Upper lobe of left lung (tissue), 6 donors: ENCODE measurements around the gene TULP3. TPM values are rescaled to one million over a fixed set of nuclear protein-coding genes. Genes with fewer than 3 reads are reported as not detected.

ENCODE experiments used
- ATAC-seq, 2 donors: fragments of 200-7000 bp; cut with Tn5 transposase; one replicate each; pipeline ENCODE4 v1.9.1; 2022; ENCODE audit warnings: mild to moderate bottlenecking in 2 of 2, moderate library complexity in 2 of 2; ENCODE audit not compliant: low FRiP score in 2 of 2
- DNase-seq, 2 donors: peaks; one replicate each; pipeline ENCODE4 v3.0.0-alpha.2; 2019 to 2020
- H3K27ac ChIP-seq, 4 donors: fragments of 200-600 bp; sonication (generic); one replicate each; pipeline ENCODE4 v1.5.1; 2016 to 2019
- H3K27me3 ChIP-seq, 4 donors: fragments of 200-600 bp; sonication (generic); one replicate each; pipeline ENCODE4 v1.5.1; 2017 to 2019
- H3K36me3 ChIP-seq, 4 donors: fragments of 200-600 bp; sonication (generic); one replicate each; pipeline ENCODE4 v1.5.1; 2016 to 2019
- H3K4me1 ChIP-seq, 4 donors: fragments of 200-600 bp; sonication (generic); one replicate each; pipeline ENCODE4 v1.5.1; 2018 to 2019
- H3K4me3 ChIP-seq, 4 donors: fragments of 200-600 bp; sonication (generic); one replicate each; pipeline ENCODE4 v1.5.1; 2017 to 2019; ENCODE audit warnings: mild to moderate bottlenecking in 2 of 4, moderate library complexity in 1 of 4
- H3K9me3 ChIP-seq, 4 donors: fragments of 200-600 bp; sonication (generic); one replicate each; pipeline ENCODE4 v1.5.1; 2018 to 2019
- CTCF ChIP-seq, 6 experiments: fragments of 450-650 bp in 4 of 6; fragments of 200-600 bp in 2 of 6; sonication (generic) in 2 of 6; IDR thresholded peaks; one replicate each; pipeline ENCODE4 v1.5.1; 2016 to 2019; ENCODE audit warnings: antibody characterized with exemption in 6 of 6
- EP300 ChIP-seq, 4 donors: sonication (generic); formaldehyde crosslinking; IDR thresholded peaks; one replicate each; pipeline ENCODE4 v1.5.1; 2017; ENCODE audit warnings: antibody characterized with exemption in 4 of 4, control low read depth in 2 of 4
- POLR2A ChIP-seq, 4 donors: fragments of 450-650 bp; IDR thresholded peaks; one replicate each; pipeline ENCODE4 v1.5.1; 2016 to 2017; ENCODE audit warnings: antibody characterized with exemption in 4 of 4, mild to moderate bottlenecking in 2 of 4
- POLR2AphosphoS5 ChIP-seq, 2 donors: sonication (generic); formaldehyde crosslinking; IDR thresholded peaks; one replicate each; pipeline ENCODE4 v1.5.1; 2017; ENCODE audit warnings: antibody characterized with exemption in 2 of 2
- WGBS, 2 donors: methylation state at CpG; one replicate each; pipeline ENCODE4 v1.1.5; 2017 to 2018; 5-methylcytosine and 5-hydroxymethylcytosine counted together
- total RNA-seq, 6 donors: library from RNA; depleted of rRNA in 4 of 6; stranded (reverse); fragments of >200 nt in 4 of 6; gene quantifications; one replicate each; pipeline versions ENCODE4 v1.1.0 to v1.2.1, GENCODE V29; 2016 to 2021
- donor health status: DM: no; HTN: no; CAD: no; lungs with moderate emphysema.
- donor health status: DM: no; HTN: yes; CAD: no; lungs with severe emphysema.

Gene TULP3
- total RNA-seq, 6 donors from 2014 or later = 10.5 to 24.3 (median 16.6) TPM

- WGBS, 2 donors = 95 to 97% methylated on average over 6 of the region's 6 CpGs
- H3K4me3 ChIP-seq = no peak overlapping the region
- no peak overlapping the region for H3K27ac ChIP-seq
- DNase-seq (no peak), ATAC-seq (no peak)
- no peaks in the 10 kb centered on the region for H3K27me3 ChIP-seq
- no peaks in the 10 kb centered on the region for H3K9me3 ChIP-seq
- peaks cover 24 to 80% (median 50%) of the 10 kb centered on the region in 4 donors for H3K36me3 ChIP-seq
- TF ChIP-seq POLR2A (IDR thresholded peaks at IDR 0.05) (no peak), CTCF (IDR thresholded peaks at IDR 0.05) (no peak), EP300 (IDR thresholded peaks at IDR 0.05) (no peak), POLR2AphosphoS5 (IDR thresholded peaks at IDR 0.05) (no peak)
- no peaks in the 10 kb centered on the region for H3K4me1 ChIP-seq
Measured at GRCh38 chr12:2934371-2934770, 43.7 kb downstream of the TULP3 start.

DNA sequence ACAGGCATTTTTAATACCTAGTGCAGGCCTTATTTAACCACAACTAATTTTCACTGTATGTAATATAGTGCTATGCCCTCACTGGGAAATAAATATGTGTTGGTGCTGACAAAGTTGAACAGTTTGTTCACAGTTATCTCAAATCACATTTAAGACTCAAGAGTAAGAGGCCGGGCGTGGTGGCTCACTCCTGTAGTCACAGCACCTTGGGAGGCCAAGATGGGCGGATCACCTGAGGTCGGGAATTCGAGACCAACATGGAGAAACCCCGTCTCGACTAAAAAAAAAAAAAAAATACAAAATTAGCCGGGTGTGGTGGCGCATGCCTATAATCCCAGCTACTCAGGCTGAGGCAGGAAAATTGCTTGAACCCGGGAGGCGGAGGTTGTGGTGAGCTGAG lies 45.6 kb downstream of the TULP3 start:
- ATAC-seq = no peak
- TF ChIP-seq CTCF (IDR thresholded peaks at IDR 0.05) = no peak
- TF ChIP-seq EP300 (IDR thresholded peaks at IDR 0.05) = no peak
- TF ChIP-seq POLR2A (IDR thresholded peaks at IDR 0.05) = no peak
- no peak for TF ChIP-seq POLR2AphosphoS5 (IDR thresholded peaks at IDR 0.05)
- WGBS, 2 donors = 94 to 95% methylated on average over 11 of the region's 11 CpGs

GRCh38 chr12:2937500-2937899 lies 46.8 kb downstream of the TULP3 start:
- Histone ChIP-seq H3K27ac (no peak overlapping the region), H3K4me3 (no peak overlapping the region), H3K27me3 (no peaks in the 10 kb centered on the region), H3K9me3 (no peaks in the 10 kb centered on the region), H3K4me1 (no peaks in the 10 kb centered on the region), H3K36me3 (peaks cover 11 to 73% (median 42%) of the 10 kb centered on the region in 4 donors)
- ATAC-seq = no peak
- WGBS, 2 donors = 79 to 96% methylated on average over 3 of the region's 3 CpGs
- no peak for DNase-seq
- no peak for TF ChIP-seq EP300 (IDR thresholded peaks at IDR 0.05)
- no peak for TF ChIP-seq POLR2AphosphoS5 (IDR thresholded peaks at IDR 0.05)
- TF ChIP-seq CTCF (IDR thresholded peaks at IDR 0.05) = no peak
- TF ChIP-seq POLR2A (IDR thresholded peaks at IDR 0.05) = no peak

More for the DNA sequence above, 45.6 kb downstream of the TULP3 start:
- no peaks in the 10 kb centered on the region for H3K4me1 ChIP-seq
- H3K27ac ChIP-seq = no peak overlapping the region
- no peak for DNase-seq
- no peaks in the 10 kb centered on the region for H3K27me3 ChIP-seq
- no peaks in the 10 kb centered on the region for H3K9me3 ChIP-seq
- H3K4me3 ChIP-seq = no peak overlapping the region
- peaks cover 12 to 83% (median 49%) of the 10 kb centered on the region in 4 donors for H3K36me3 ChIP-seq

DNA sequence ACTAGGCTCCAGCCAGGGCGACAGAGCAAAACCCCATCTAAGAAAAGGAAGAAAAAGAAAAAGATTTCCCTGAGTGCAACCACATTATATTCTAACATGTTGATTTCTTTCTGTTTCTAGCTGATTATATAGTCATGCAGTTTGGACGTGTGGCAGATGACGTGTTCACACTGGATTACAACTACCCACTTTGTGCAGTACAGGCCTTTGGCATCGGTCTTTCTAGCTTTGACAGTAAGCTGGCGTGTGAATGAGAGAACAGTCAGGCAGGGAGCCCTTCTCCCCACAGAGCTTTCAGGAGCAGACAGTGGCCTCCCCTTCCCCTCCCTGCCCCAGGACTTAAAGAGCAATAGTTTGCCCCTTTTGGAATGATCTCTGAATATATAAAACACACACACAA lies 48.5 kb downstream of the TULP3 start:
- no peak overlapping the region for H3K4me3 ChIP-seq
- no peak overlapping the region for H3K27ac ChIP-seq
- no peaks in the 10 kb centered on the region for H3K4me1 ChIP-seq
- no peaks in the 10 kb centered on the region for H3K9me3 ChIP-seq
- no peak for DNase-seq
- peaks cover 8 to 59% (median 34%) of the 10 kb centered on the region in 4 donors for H3K36me3 ChIP-seq
- no peak for ATAC-seq
- 83 to 91% methylated on average over 5 of the region's 5 CpGs for WGBS, 2 donors
- H3K27me3 ChIP-seq = no peaks in the 10 kb centered on the region
- TF ChIP-seq POLR2AphosphoS5 (IDR thresholded peaks at IDR 0.05) (no peak), CTCF (IDR thresholded peaks at IDR 0.05) (no peak), EP300 (IDR thresholded peaks at IDR 0.05) (no peak), POLR2A (IDR thresholded peaks at IDR 0.05) (no peak)

DNA sequence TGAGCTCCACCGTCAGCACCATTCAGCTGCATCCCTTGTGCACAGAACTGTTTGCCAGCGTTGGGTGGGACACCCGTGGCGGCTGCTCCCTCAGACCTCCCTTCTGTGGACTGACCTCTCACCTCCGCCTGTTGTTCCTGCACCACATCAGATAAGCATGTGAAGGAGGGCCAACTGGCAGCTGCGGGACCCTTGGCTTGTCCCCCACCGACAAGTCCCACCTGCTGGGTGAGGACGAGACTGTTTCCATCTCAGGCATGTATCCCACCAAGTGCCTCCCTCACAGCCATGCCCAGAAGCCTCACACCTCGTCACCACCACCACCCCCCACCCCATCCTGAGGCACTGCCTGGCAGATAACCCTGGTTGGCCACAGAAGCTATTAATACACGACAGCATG lies 49.9 kb downstream of the TULP3 start:
- peaks cover 4 to 45% (median 27%) of the 10 kb centered on the region in 4 donors for H3K36me3 ChIP-seq
- TF ChIP-seq POLR2A (IDR thresholded peaks at IDR 0.05) (no peak), POLR2AphosphoS5 (IDR thresholded peaks at IDR 0.05) (no peak), EP300 (IDR thresholded peaks at IDR 0.05) (no peak), CTCF (IDR thresholded peaks at IDR 0.05) (no peak)
- H3K4me1 ChIP-seq = peaks cover 3 to 6% (median 5%) of the 10 kb centered on the region in 4 donors
- no peak overlapping the region for H3K27ac ChIP-seq
- H3K27me3 ChIP-seq = no peaks in the 10 kb centered on the region
- no peak for DNase-seq
- ATAC-seq = peak in 1 of 2 donors; percentile 8
- WGBS, 2 donors = 53 to 66% methylated on average over 6 to 10 of the region's 10 CpGs
- no peak overlapping the region for H3K4me3 ChIP-seq
- H3K9me3 ChIP-seq = no peaks in the 10 kb centered on the region
